HEK293 (cell line): ENCODE data around the gene GLI1.

Experiments used
- CTCF ChIP-seq: fragments of 450-650 bp; formaldehyde crosslinking; IDR thresholded peaks from 2 replicates; pipeline ENCODE4 v1.5.1; 2016; ENCODE audit warnings: missing biosample characterization, missing genetic modification characterization
- PATZ1 ChIP-seq: fragments of 450-650 bp; formaldehyde crosslinking; IDR thresholded peaks from 2 replicates; pipeline ENCODE4 v1.5.1; 2016; ENCODE audit warnings: missing biosample characterization, missing genetic modification characterization
- YY1 ChIP-seq: fragments of 450-650 bp; formaldehyde crosslinking; IDR thresholded peaks from 2 replicates; pipeline ENCODE4 v1.5.1; 2018; ENCODE audit warnings: missing biosample characterization, missing genetic modification characterization
- ZBTB1 ChIP-seq: fragments of 450-650 bp; formaldehyde crosslinking; IDR thresholded peaks from 2 replicates; pipeline ENCODE4 v1.5.1; 2016; ENCODE audit warnings: missing biosample characterization, missing genetic modification characterization
- ZNF138 ChIP-seq: fragments of 450-650 bp; formaldehyde crosslinking; IDR thresholded peaks from 2 replicates; pipeline ENCODE4 v1.5.1; 2016; ENCODE audit warnings: missing biosample characterization, missing genetic modification characterization, borderline replicate concordance

GRCh38 chr12:57485695-57486094, 26.1 kb downstream of the GLI1 start:
- no peak for TF ChIP-seq CTCF
- no peak for TF ChIP-seq ZBTB1
- no peak for TF ChIP-seq YY1 (tag by site-specific recombination)
- no peak for TF ChIP-seq PATZ1 (tag by site-specific recombination)
- TF ChIP-seq ZNF138, result no peak
